ENCODE results near the gene HS2ST1. TPM values are rescaled to one million over a fixed set of nuclear protein-coding genes. Genes with fewer than 3 reads are reported as not detected.

Gene HS2ST1
- total RNA-seq, 2 donors from 2014 or later: 11.5 to 11.7 TPM

DNA sequence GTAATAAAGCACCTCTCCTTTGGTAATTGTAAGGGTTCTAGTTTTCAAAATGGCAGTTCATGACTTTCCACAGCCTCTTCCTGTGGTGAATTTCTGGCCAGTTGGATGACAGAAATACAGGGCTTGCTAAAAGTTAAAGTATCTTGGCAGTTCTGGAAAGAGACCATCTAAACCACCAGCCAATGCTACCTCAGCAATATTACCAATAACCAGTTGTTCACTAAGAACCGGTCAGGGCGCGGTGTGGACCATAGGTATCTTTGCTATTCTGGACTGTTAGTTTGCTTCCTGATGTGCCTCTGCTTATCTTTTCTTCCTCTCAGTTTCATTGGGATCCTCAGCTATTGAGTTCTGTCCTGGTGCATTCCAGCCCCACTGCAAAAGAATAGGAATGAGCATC lies 124.7 kb downstream of the HS2ST1 start:
- Histone ChIP-seq H3K27me3 (replicated peaks; ENCODE audit: insufficient read depth) (no peaks in the 10 kb centered on the region), H3K9me3 (no peaks in the 10 kb centered on the region), H3K36me3 (no peaks in the 10 kb centered on the region), H3K4me3 (no peak overlapping the region), H3K4me1 (replicated peaks) (no peaks in the 10 kb centered on the region), H3K27ac (no peak overlapping the region)
- WGBS: 100% methylated on average over 3 of the region's 3 CpGs
- TF ChIP-seq POLR2A (IDR thresholded peaks at IDR 0.05) (no peak), POLR2AphosphoS5 (IDR thresholded peaks at IDR 0.05) (no peak)
- TF ChIP-seq, protein P1, sequence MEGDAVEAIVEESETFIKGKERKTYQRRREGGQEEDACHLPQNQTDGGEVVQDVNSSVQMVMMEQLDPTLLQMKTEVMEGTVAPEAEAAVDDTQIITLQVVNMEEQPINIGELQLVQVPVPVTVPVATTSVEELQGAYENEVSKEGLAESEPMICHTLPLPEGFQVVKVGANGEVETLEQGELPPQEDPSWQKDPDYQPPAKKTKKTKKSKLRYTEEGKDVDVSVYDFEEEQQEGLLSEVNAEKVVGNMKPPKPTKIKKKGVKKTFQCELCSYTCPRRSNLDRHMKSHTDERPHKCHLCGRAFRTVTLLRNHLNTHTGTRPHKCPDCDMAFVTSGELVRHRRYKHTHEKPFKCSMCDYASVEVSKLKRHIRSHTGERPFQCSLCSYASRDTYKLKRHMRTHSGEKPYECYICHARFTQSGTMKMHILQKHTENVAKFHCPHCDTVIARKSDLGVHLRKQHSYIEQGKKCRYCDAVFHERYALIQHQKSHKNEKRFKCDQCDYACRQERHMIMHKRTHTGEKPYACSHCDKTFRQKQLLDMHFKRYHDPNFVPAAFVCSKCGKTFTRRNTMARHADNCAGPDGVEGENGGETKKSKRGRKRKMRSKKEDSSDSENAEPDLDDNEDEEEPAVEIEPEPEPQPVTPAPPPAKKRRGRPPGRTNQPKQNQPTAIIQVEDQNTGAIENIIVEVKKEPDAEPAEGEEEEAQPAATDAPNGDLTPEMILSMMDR (IDR thresholded peaks at IDR 0.05): no peak
- DNase-seq (ENCODE audit: low spot score): no peak
- intact Hi-C loops (cut with DNase I): no loop called here

DNA sequence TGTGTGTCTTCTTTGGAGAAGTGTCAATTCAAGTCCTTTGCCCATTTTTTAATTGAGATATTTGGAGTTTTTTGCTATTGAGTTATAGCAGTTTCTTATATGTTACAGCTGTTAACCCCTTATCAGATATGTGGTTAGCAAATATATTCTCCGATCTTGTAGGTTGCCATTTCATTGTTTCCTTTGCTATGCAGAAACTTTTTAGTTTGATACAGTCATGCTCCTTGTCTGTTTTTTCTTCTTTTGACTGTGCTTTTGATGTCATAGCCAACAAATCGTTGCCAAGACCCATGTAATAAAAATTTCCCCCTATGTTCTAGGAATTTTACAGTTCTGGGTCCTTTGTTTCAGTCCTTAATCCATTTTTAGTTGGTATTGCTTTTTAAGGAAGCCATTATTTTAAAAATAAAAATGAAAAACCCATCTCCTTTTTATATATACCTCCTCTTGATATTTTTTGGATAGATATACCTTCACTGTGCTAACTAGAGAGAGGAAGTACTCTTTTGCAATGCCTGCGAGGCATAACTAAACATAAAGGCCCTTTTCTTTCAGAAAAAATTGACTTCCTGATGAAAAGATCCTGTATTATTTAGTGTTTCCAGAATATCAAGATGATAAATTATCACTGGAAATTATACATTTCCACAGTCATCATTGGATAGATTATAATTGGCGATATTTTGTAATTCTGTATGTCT lies 127.8 kb downstream of the HS2ST1 start:
- no peaks in the 10 kb centered on the region for H3K36me3 ChIP-seq
- no peak for DNase-seq (ENCODE audit: low spot score)
- H3K27me3 ChIP-seq (replicated peaks; ENCODE audit: insufficient read depth): no peaks in the 10 kb centered on the region
- intact Hi-C loops (cut with DNase I): no loop called here
- no peaks in the 10 kb centered on the region for H3K4me1 ChIP-seq (replicated peaks)
- H3K4me3 ChIP-seq: no peak overlapping the region
- 37% methylated on average over 4 of the region's 4 CpGs for WGBS
- H3K9me3 ChIP-seq: no peaks in the 10 kb centered on the region
- TF ChIP-seq POLR2AphosphoS5 (IDR thresholded peaks at IDR 0.05) (no peak), POLR2A (IDR thresholded peaks at IDR 0.05) (no peak)
- TF ChIP-seq, protein P1 (IDR thresholded peaks at IDR 0.05): no peak
- H3K27ac ChIP-seq: no peak overlapping the region

GRCh38 chr1:87044424-87044823 lies 130.0 kb downstream of the HS2ST1 start:
- intact Hi-C loops (cut with DNase I): no loop called here
- Histone ChIP-seq H3K27ac (no peak overlapping the region), H3K27me3 (replicated peaks; ENCODE audit: insufficient read depth) (no peaks in the 10 kb centered on the region), H3K9me3 (no peaks in the 10 kb centered on the region), H3K4me1 (replicated peaks) (no peaks in the 10 kb centered on the region), H3K4me3 (no peak overlapping the region), H3K36me3 (no peaks in the 10 kb centered on the region)
- DNase-seq (ENCODE audit: low spot score): no peak
- no peak for TF ChIP-seq POLR2A (IDR thresholded peaks at IDR 0.05)
- no peak for TF ChIP-seq POLR2AphosphoS5 (IDR thresholded peaks at IDR 0.05)
- TF ChIP-seq, protein P1 (IDR thresholded peaks at IDR 0.05): no peak

DNA sequence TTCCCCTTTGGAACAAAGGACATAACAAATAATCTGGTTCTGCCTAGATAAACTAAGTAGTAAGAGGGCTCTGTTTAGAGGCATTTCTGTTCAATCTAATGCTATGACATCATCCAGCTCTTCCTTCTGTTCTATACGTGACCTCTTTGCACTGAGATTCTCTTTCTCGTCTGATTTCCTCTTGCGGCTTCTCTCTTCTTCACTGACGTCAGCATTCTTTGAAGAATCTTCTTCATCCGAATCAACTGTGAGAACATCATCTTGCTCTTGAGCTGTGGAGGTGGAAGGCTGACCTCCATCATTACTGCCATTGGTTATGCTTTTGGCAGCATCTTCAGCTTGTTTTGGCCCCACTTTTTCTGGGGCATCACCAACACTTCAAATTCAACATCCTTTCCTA lies 130.4 kb downstream of the HS2ST1 start:
- H3K4me1 ChIP-seq (replicated peaks): no peaks in the 10 kb centered on the region
- H3K9me3 ChIP-seq: no peaks in the 10 kb centered on the region
- no peaks in the 10 kb centered on the region for H3K36me3 ChIP-seq
- TF ChIP-seq, protein P1 (IDR thresholded peaks at IDR 0.05): no peak
- TF ChIP-seq POLR2AphosphoS5 (IDR thresholded peaks at IDR 0.05) (no peak), POLR2A (IDR thresholded peaks at IDR 0.05) (no peak)
- no peaks in the 10 kb centered on the region for H3K27me3 ChIP-seq (replicated peaks; ENCODE audit: insufficient read depth)
- no peak for DNase-seq (ENCODE audit: low spot score)
- WGBS: 89% methylated on average over 5 of the region's 5 CpGs
- H3K27ac ChIP-seq: no peak overlapping the region
- intact Hi-C loops (cut with DNase I): no loop called here
- no peak overlapping the region for H3K4me3 ChIP-seq

GRCh38 chr1:87045761-87046304 lies 131.4 kb downstream of the HS2ST1 start:
- H3K4me3 ChIP-seq: no peak overlapping the region
- no peaks in the 10 kb centered on the region for H3K4me1 ChIP-seq (replicated peaks)
- no peak for DNase-seq (ENCODE audit: low spot score)
- H3K36me3 ChIP-seq: no peaks in the 10 kb centered on the region
- TF ChIP-seq, protein P1 (IDR thresholded peaks at IDR 0.05): no peak
- TF ChIP-seq POLR2A (IDR thresholded peaks at IDR 0.05): no peak
- no peak for TF ChIP-seq POLR2AphosphoS5 (IDR thresholded peaks at IDR 0.05)
- H3K27ac ChIP-seq: no peak overlapping the region
- intact Hi-C loops (cut with DNase I): no loop called here
- H3K9me3 ChIP-seq: no peaks in the 10 kb centered on the region
- H3K27me3 ChIP-seq (replicated peaks; ENCODE audit: insufficient read depth): no peaks in the 10 kb centered on the region
- 79% methylated on average over 5 of the region's 5 CpGs for WGBS
